Pulmonary artery endothelial cell (primary cell): ENCODE measurements around the gene MEGF9. TPM values are rescaled to one million over a fixed set of nuclear protein-coding genes. Genes with fewer than 3 reads are reported as not detected.
A peak's percentile ranks its signal among the peaks of the same experiment; 100 is the strongest.
"Not testable (repeated sequence)": the region's sequence is repeated elsewhere in the genome, so short reads cannot be mapped to it uniquely, and the experiment has no call there.

Experiments used
- DNase-seq: peaks from one replicate; pipeline ENCODE4 v3.0.0-alpha.2; 2011; ENCODE audit warnings: low read depth, low spot score
- total RNA-seq: library from RNA; depleted of rRNA; stranded (reverse); fragments of >200 nt; gene quantifications from 2 replicates; pipeline ENCODE4 v1.2.3, GENCODE V29; 2014

The MEGF9 gene
- total RNA-seq, 1 donor from 2014 or later = 16.5 TPM

GRCh38 chr9:120579139-120580050 is 134.9 kb downstream of the MEGF9 start:
- no peak for DNase-seq

- no peak for DNase-seq
Observed at GRCh38 chr9:120574473-120574872, 139.8 kb downstream of the MEGF9 start.

GRCh38 chr9:120572472-120572871 is 141.8 kb downstream of the MEGF9 start:
- no peak for DNase-seq

GRCh38 chr9:120571443-120572257 is 142.6 kb downstream of the MEGF9 start:
- peak; percentile 19 for DNase-seq

GRCh38 chr9:120570296-120570695 is 144.0 kb downstream of the MEGF9 start:
- DNase-seq = no peak

GRCh38 chr9:120569556-120569955 is 144.7 kb downstream of the MEGF9 start:
- DNase-seq = no peak

- DNase-seq = no peak
Observed at GRCh38 chr9:120568816-120569215, 145.5 kb downstream of the MEGF9 start.

- no peak for DNase-seq
Observed at GRCh38 chr9:120567874-120568273, 146.4 kb downstream of the MEGF9 start.

- DNase-seq = no peak
Observed at GRCh38 chr9:120567081-120567480, 147.2 kb downstream of the MEGF9 start.

- DNase-seq = no peak
Observed at GRCh38 chr9:120564589-120564988, 149.7 kb downstream of the MEGF9 start.

GRCh38 chr9:120562861-120563443 is 151.3 kb downstream of the MEGF9 start:
- no peak for DNase-seq

GRCh38 chr9:120561709-120562108 is 152.6 kb downstream of the MEGF9 start:
- DNase-seq = no peak

GRCh38 chr9:120559546-120559945 is 154.7 kb downstream of the MEGF9 start:
- DNase-seq = no peak

- no peak for DNase-seq
Observed at GRCh38 chr9:120558454-120558853, 155.8 kb downstream of the MEGF9 start.

GRCh38 chr9:120557205-120557604 is 157.1 kb downstream of the MEGF9 start:
- DNase-seq = no peak

GRCh38 chr9:120556775-120557174 is 157.5 kb downstream of the MEGF9 start:
- no peak for DNase-seq

- DNase-seq = no peak
Observed at GRCh38 chr9:120555839-120556238, 158.4 kb downstream of the MEGF9 start.

GRCh38 chr9:120552210-120552704 is 162.0 kb downstream of the MEGF9 start:
- not testable (repeated sequence) for DNase-seq
